Thymus (tissue), 11 donors: Measurements from ENCODE around the gene CAMTA1. TPM values are rescaled to one million over a fixed set of nuclear protein-coding genes. Genes with fewer than 3 reads are reported as not detected.

Source experiments
- DNase-seq, 9 donors: peaks; one replicate each; pipeline ENCODE4 v3.0.0-alpha.2; 2013; ENCODE audit warnings: low spot score in 9 of 9, low read depth in 6 of 9, missing footprints in 1 of 9
- H3K27ac ChIP-seq, 2 donors: one replicate each; pipeline ENCODE4 v1.5.1; 2013; ENCODE audit warnings: control low read depth in 1 of 2, low read depth in 1 of 2, low read length in 1 of 2, mild to moderate bottlenecking in 1 of 2, moderate library complexity in 1 of 2
- H3K27me3 ChIP-seq, 2 donors: one replicate each; pipeline ENCODE4 v1.5.1; 2013; ENCODE audit warnings: low read length in 1 of 2; ENCODE audit not compliant: control insufficient read depth in 2 of 2, insufficient read depth in 1 of 2
- H3K36me3 ChIP-seq, 2 donors: one replicate each; pipeline ENCODE4 v1.5.1; 2013; ENCODE audit warnings: low read length in 1 of 2, mild to moderate bottlenecking in 1 of 2, moderate library complexity in 1 of 2; ENCODE audit not compliant: control insufficient read depth in 2 of 2, insufficient read depth in 2 of 2
- H3K4me1 ChIP-seq, 2 donors: one replicate each; pipeline ENCODE4 v1.5.1; 2013; ENCODE audit warnings: low read length in 2 of 2; ENCODE audit not compliant: control insufficient read depth in 2 of 2, insufficient read depth in 2 of 2
- H3K4me3 ChIP-seq, 2 donors: one replicate each; pipeline ENCODE4 v1.5.1; 2013; ENCODE audit warnings: low read length in 2 of 2, control low read depth in 1 of 2, mild to moderate bottlenecking in 1 of 2
- H3K9me3 ChIP-seq, 2 donors: one replicate each; pipeline ENCODE4 v1.5.1; 2013; ENCODE audit warnings: low read length in 1 of 2, mild to moderate bottlenecking in 1 of 2; ENCODE audit not compliant: control insufficient read depth in 2 of 2, insufficient read depth in 1 of 2
- WGBS: extraction: QIAGEN DNeasy Blood & Tissue Kit; methylation state at CpG from one replicate; pipeline ENCODE4 v1.1.7; 2013; 5-methylcytosine and 5-hydroxymethylcytosine counted together
- polyA plus RNA-seq: library from polyadenylated mRNA; stranded (reverse); fragments of 200-250 nt; gene quantifications from one replicate; pipeline ENCODE4 v1.2.3, GENCODE V29; 2013
- total RNA-seq: library from RNA; stranded (reverse); fragments of 120-200 nt; gene quantifications from one replicate; pipeline ENCODE4 v1.2.4, GENCODE V29; 2013
- donor health status: healthy.

Gene CAMTA1
- total and polyA plus RNA-seq, 2 donors = 32.0 to 158 TPM

- WGBS = 92% methylated on average over 8 of the region's 8 CpGs
- no peak for DNase-seq
These were observed 201.0 kb downstream of the CAMTA1 start for GRCh38 chr1:6986281-6986680.

DNA sequence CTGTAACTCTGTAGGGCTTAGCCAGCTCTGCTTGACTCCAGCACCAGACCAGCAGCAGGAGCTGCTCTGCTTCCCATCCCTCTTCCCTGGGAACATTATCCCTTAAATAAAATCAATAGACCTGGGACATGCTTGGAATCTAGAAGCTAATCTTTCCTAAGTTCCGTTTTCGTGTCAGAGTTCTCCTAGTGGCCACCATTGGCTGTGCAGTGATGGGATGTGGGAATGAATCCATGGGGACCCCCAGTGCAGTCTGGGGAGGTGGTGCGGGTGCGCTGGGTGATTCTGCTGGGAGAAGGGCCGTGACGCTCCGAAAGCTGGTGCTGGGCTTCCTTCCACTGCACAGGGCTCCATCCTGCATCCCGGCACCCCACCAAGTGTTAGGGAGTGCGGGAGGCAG, 202.7 kb downstream of the CAMTA1 start:
- no peaks in the 10 kb centered on the region for H3K27me3 ChIP-seq
- no peak for DNase-seq
- 96% methylated on average over 9 of the region's 9 CpGs for WGBS

More at GRCh38 chr1:6986281-6986680, 201.0 kb downstream of the CAMTA1 start:
- no peaks in the 10 kb centered on the region for H3K4me1 ChIP-seq
- H3K27ac ChIP-seq = no peak overlapping the region
- H3K9me3 ChIP-seq = no peaks in the 10 kb centered on the region
- H3K27me3 ChIP-seq = no peaks in the 10 kb centered on the region
- H3K36me3 ChIP-seq = no peaks in the 10 kb centered on the region
- no peak overlapping the region for H3K4me3 ChIP-seq

DNA sequence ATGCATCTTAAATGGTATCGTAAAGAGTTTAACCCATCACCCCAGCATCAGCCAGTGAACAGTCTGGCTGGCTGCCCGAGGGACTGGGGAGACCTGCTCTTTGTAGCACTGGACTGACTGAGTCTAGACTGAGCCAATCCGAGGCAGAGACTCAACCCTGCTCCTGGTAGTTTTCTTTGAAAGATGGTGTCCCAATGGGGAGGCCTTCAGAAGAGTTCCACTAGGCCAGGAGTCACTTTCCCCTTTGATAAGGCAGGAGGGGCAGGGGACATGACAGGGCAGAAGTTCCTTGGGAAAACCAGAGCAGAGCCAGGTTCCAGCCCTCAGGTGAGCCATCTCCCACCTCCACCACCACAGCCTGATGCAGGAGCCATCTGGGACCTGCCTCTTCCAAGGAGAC, 203.5 kb downstream of the CAMTA1 start:
- Histone ChIP-seq H3K9me3 (no peaks in the 10 kb centered on the region), H3K4me3 (no peak overlapping the region), H3K36me3 (no peaks in the 10 kb centered on the region), H3K27ac (no peak overlapping the region), H3K27me3 (no peaks in the 10 kb centered on the region), H3K4me1 (no peaks in the 10 kb centered on the region)
- 92% methylated on average over 3 of the region's 3 CpGs for WGBS
- DNase-seq = no peak

More for the DNA sequence above, 202.7 kb downstream of the CAMTA1 start:
- Histone ChIP-seq H3K9me3 (no peaks in the 10 kb centered on the region), H3K4me1 (no peaks in the 10 kb centered on the region), H3K27ac (no peak overlapping the region), H3K4me3 (no peak overlapping the region), H3K36me3 (no peaks in the 10 kb centered on the region)

DNA sequence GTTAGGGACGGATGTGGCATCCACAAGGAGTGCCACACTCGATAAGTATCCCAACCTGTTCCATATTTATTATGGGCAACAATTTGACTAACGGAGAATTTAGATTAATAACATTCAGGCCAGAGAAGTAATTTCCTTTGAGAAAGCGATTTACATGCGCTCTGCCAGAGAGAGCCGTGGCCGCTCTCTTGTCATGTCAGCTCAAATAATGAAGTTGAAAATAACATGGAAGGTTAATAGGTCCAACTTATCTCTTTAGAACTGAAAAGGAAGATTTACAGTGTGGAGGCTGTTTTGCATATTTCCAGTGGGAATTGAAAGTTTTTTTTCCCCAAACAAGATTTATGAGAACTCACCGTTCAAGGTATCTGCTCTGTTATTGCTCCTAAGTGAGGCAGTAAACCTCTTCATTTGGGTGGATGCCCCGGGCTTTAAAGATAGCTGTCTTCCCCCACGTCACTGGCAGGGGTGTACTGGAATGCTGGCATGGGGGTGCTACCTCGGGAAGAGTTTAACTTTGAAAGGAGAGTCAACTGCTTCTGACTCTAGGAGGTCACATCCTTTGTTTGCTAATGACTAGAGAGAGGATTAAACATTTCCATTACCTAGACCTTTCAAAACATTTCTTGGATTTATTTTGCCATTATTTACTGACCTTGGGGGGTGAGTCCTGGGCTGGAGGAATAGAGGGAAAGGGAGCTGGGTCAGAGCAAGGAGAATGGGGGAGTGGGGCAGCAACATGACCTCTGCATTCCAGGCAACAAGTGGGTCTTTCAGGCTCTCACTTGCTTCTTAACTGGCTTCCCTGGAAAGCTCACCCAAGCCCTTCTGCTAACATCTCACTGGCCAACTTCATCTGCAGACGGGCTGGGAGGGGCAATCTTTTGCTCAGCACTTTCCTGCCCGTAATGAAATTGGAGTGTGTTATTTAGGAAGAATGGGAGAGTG, 204.2 kb downstream of the CAMTA1 start:
- no peaks in the 10 kb centered on the region for H3K4me1 ChIP-seq
- no peak overlapping the region for H3K4me3 ChIP-seq
- no peak for DNase-seq
- no peaks in the 10 kb centered on the region for H3K27me3 ChIP-seq
- H3K36me3 ChIP-seq = no peaks in the 10 kb centered on the region
- 81% methylated on average over 13 of the region's 13 CpGs for WGBS
- no peak overlapping the region for H3K27ac ChIP-seq
- H3K9me3 ChIP-seq = no peaks in the 10 kb centered on the region

GRCh38 chr1:6991266-6991665, 206.0 kb downstream of the CAMTA1 start:
- Histone ChIP-seq H3K36me3 (no peaks in the 10 kb centered on the region), H3K27ac (no peak overlapping the region), H3K27me3 (no peaks in the 10 kb centered on the region), H3K9me3 (no peaks in the 10 kb centered on the region), H3K4me1 (peaks cover 0 to 4% of the 10 kb centered on the region in 2 donors), H3K4me3 (no peak overlapping the region)
- WGBS = 96% methylated on average over 1 of the region's 1 CpG
- DNase-seq = no peak

DNA sequence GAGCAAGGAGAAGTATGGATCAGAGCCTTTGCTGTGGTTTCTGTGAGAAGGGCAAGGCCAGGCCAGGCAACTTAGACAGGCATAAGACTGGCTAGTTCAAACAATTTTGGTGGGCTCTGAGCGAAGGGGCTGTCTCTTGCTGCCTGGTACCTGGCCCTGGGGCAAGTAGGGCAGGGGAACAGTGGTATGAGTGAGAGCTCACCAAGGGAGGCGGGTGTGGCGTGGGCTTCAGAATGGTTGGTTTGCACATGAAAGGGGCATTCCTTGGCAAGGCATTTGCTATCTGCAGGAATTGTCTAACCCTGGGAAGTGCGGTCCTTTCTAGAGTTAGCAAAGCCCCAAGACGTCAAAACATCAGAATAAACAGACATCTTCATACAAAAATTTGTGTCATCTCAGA, 210.5 kb downstream of the CAMTA1 start:
- no peak for DNase-seq
- Histone ChIP-seq H3K4me3 (no peak overlapping the region), H3K36me3 (no peaks in the 10 kb centered on the region), H3K4me1 (peaks cover 0 to 4% of the 10 kb centered on the region in 2 donors), H3K9me3 (no peaks in the 10 kb centered on the region), H3K27ac (no peak overlapping the region), H3K27me3 (no peaks in the 10 kb centered on the region)
- WGBS = 95% methylated on average over 5 of the region's 5 CpGs

DNA sequence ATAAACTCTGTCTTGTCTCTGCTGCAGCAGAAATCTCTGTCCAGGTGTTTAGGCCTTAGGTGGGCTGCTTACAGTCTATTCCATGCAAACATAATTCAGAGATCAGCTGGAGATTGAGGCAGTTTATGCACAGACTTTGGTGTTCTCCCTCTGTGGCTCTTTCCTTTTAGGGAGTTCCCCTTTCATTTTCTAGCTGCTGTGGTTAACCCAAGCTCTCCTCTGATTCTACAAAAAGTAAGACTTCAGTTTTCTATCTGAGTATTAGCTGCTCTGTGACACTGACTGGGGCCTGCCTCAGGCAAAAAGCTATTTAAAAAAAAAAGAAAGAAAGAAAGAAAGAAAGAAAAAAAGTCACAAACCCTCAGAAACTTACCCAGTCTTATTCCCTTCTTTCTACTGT, 211.1 kb downstream of the CAMTA1 start:
- no peak overlapping the region for H3K27ac ChIP-seq
- no peak overlapping the region for H3K4me3 ChIP-seq
- no peaks in the 10 kb centered on the region for H3K27me3 ChIP-seq
- H3K36me3 ChIP-seq = no peaks in the 10 kb centered on the region
- H3K9me3 ChIP-seq = no peaks in the 10 kb centered on the region
- peaks cover 0 to 4% of the 10 kb centered on the region in 2 donors for H3K4me1 ChIP-seq
- peak in 6 of 9 donors; percentile 13 to 59 (median 20) for DNase-seq

DNA sequence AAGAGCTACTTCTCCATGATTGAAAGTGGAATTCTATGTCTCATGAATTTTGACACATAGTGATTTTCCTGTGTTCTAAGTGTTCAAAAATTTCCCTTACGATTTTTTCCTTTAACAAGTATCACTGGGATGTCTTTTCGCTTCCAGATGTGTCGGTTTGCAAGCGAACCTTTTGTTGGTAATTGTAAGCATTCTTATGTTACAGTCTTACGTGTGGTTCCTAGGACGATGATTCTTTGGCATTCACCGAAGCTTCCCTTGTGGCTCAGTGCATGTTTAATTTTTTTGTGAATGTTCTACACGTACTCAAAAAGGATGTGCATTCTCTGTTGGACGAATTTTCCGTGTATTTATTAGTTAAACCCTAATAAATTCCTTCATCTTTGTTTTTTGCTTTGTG, 211.6 kb downstream of the CAMTA1 start:
- Histone ChIP-seq H3K4me3 (no peak overlapping the region), H3K36me3 (no peaks in the 10 kb centered on the region), H3K27me3 (no peaks in the 10 kb centered on the region), H3K27ac (no peak overlapping the region), H3K9me3 (no peaks in the 10 kb centered on the region), H3K4me1 (peaks cover 0 to 4% of the 10 kb centered on the region in 2 donors)
- WGBS = 85% methylated on average over 10 of the region's 10 CpGs
- no peak for DNase-seq

GRCh38 chr1:6998267-6998666, 213.0 kb downstream of the CAMTA1 start:
- no peak overlapping the region for H3K27ac ChIP-seq
- no peak overlapping the region for H3K4me3 ChIP-seq
- H3K36me3 ChIP-seq = no peaks in the 10 kb centered on the region
- 93% methylated on average over 10 of the region's 10 CpGs for WGBS
- no peak for DNase-seq
- H3K9me3 ChIP-seq = no peaks in the 10 kb centered on the region
- no peaks in the 10 kb centered on the region for H3K27me3 ChIP-seq
- H3K4me1 ChIP-seq = peaks cover 0 to 4% of the 10 kb centered on the region in 2 donors
